ENCODE measurements around the gene AIFM1.

AIFM1 gene

GRCh38 chrX:130162094-130162735 lies 3.4 kb downstream of the AIFM1 start:
- in situ Hi-C loops (cut with HindIII; ENCODE audit: low pct_unique_long_range_greater_than_20kb, low sequenced_read_pairs): no loop called here
- no peak for DNase-seq (ENCODE audit: low read depth in 1 of 2, low spot score in 1 of 2)
- TF ChIP-seq JUND (IDR thresholded peaks at IDR 0.05; ENCODE audit: low read depth): no peak

GRCh38 chrX:130159776-130160175 lies 5.9 kb downstream of the AIFM1 start:
- TF ChIP-seq JUND (IDR thresholded peaks at IDR 0.05; ENCODE audit: low read depth): no peak
- no peak for DNase-seq (ENCODE audit: low read depth in 1 of 2, low spot score in 1 of 2)
- in situ Hi-C loops (cut with HindIII; ENCODE audit: low pct_unique_long_range_greater_than_20kb, low sequenced_read_pairs): no loop called here

- in situ Hi-C loops (cut with HindIII; ENCODE audit: low pct_unique_long_range_greater_than_20kb, low sequenced_read_pairs): no loop called here
- TF ChIP-seq JUND (IDR thresholded peaks at IDR 0.05; ENCODE audit: low read depth): no peak
- DNase-seq (ENCODE audit: low read depth in 1 of 2, low spot score in 1 of 2): no peak
Measured at GRCh38 chrX:130158311-130158710, 7.3 kb downstream of the AIFM1 start.

- DNase-seq (ENCODE audit: low read depth in 1 of 2, low spot score in 1 of 2): no peak
- in situ Hi-C loops (cut with HindIII; ENCODE audit: low pct_unique_long_range_greater_than_20kb, low sequenced_read_pairs): no loop called here
- no peak for TF ChIP-seq JUND (IDR thresholded peaks at IDR 0.05; ENCODE audit: low read depth)
Measured at GRCh38 chrX:130155564-130155963, 10.1 kb downstream of the AIFM1 start.

GRCh38 chrX:130147631-130148030 lies 18.0 kb downstream of the AIFM1 start:
- DNase-seq (ENCODE audit: low read depth in 1 of 2, low spot score in 1 of 2): no peak
- in situ Hi-C loops (cut with HindIII; ENCODE audit: low pct_unique_long_range_greater_than_20kb, low sequenced_read_pairs): no loop called here
- TF ChIP-seq JUND (IDR thresholded peaks at IDR 0.05; ENCODE audit: low read depth): no peak

GRCh38 chrX:130145123-130145522 lies 20.5 kb downstream of the AIFM1 start:
- in situ Hi-C loops (cut with HindIII; ENCODE audit: low pct_unique_long_range_greater_than_20kb, low sequenced_read_pairs): no loop called here
- no peak for DNase-seq (ENCODE audit: low read depth in 1 of 2, low spot score in 1 of 2)
- no peak for TF ChIP-seq JUND (IDR thresholded peaks at IDR 0.05; ENCODE audit: low read depth)

GRCh38 chrX:130144509-130144908 lies 21.1 kb downstream of the AIFM1 start:
- DNase-seq (ENCODE audit: low read depth in 1 of 2, low spot score in 1 of 2): no peak
- TF ChIP-seq JUND (IDR thresholded peaks at IDR 0.05; ENCODE audit: low read depth): no peak
- in situ Hi-C loops (cut with HindIII; ENCODE audit: low pct_unique_long_range_greater_than_20kb, low sequenced_read_pairs): no loop called here

GRCh38 chrX:130139474-130140201 lies 26.0 kb downstream of the AIFM1 start:
- DNase-seq (ENCODE audit: low read depth in 1 of 2, low spot score in 1 of 2): no peak
- in situ Hi-C loops (cut with HindIII; ENCODE audit: low pct_unique_long_range_greater_than_20kb, low sequenced_read_pairs): no loop called here
- TF ChIP-seq JUND (IDR thresholded peaks at IDR 0.05; ENCODE audit: low read depth): no peak

DNA sequence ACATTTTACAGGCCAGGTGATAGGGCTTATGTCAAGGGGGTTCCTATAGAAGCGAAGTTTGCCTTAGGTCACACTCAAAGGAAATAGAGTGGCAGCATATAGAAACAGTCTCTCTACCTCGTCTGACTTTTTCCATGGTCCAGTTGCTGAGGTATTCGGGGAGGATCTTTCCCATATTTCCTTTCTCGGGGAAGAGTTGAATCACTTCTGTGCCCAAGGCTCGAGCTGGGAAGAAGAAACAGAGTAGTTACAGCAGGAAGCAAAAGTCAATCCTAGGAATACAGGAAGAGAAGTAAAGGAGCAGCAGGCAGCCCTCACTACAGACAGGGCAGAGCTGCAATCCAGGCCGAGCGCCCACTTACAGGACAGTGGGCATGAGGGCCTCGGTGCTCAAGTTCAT lies 28.7 kb downstream of the AIFM1 start:
- no peak for DNase-seq (ENCODE audit: low read depth in 1 of 2, low spot score in 1 of 2)
- TF ChIP-seq JUND (IDR thresholded peaks at IDR 0.05; ENCODE audit: low read depth): no peak
- in situ Hi-C loops (cut with HindIII; ENCODE audit: low pct_unique_long_range_greater_than_20kb, low sequenced_read_pairs): no loop called here

DNA sequence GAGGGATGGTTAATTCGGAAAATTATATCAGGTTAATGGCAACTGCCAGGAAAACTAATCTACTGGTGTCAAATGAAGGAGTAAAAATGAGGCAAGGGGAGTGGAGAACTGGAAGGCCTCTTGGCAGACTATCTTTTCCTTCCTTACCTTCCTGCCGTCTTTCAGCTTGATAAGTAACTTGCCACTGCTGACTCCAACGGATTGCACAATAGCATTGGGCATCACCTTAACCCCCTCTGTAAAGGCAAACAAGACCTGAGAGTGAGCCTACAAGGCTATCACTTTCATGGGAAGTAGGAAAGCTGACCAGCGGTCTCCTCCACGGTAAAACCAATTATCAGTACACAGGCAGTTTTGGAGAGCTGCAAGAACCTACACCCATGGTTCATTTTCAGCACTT lies 29.1 kb downstream of the AIFM1 start:
- DNase-seq (ENCODE audit: low read depth in 1 of 2, low spot score in 1 of 2): no peak
- in situ Hi-C loops (cut with HindIII; ENCODE audit: low pct_unique_long_range_greater_than_20kb, low sequenced_read_pairs): no loop called here
- TF ChIP-seq JUND (IDR thresholded peaks at IDR 0.05; ENCODE audit: low read depth): no peak

- no peak for TF ChIP-seq JUND (IDR thresholded peaks at IDR 0.05; ENCODE audit: low read depth)
- in situ Hi-C loops (cut with HindIII; ENCODE audit: low pct_unique_long_range_greater_than_20kb, low sequenced_read_pairs): no loop called here
- no peak for DNase-seq (ENCODE audit: low read depth in 1 of 2, low spot score in 1 of 2)
Measured at GRCh38 chrX:130130990-130131389, 34.7 kb downstream of the AIFM1 start.

GRCh38 chrX:130125091-130125874 lies 40.4 kb downstream of the AIFM1 start:
- DNase-seq (ENCODE audit: low read depth in 1 of 2, low spot score in 1 of 2): no peak
- in situ Hi-C loops (cut with HindIII; ENCODE audit: low pct_unique_long_range_greater_than_20kb, low sequenced_read_pairs): no loop called here
- no peak for TF ChIP-seq JUND (IDR thresholded peaks at IDR 0.05; ENCODE audit: low read depth)

GRCh38 chrX:130124577-130124976 lies 41.1 kb downstream of the AIFM1 start:
- TF ChIP-seq JUND (IDR thresholded peaks at IDR 0.05; ENCODE audit: low read depth): no peak
- in situ Hi-C loops (cut with HindIII; ENCODE audit: low pct_unique_long_range_greater_than_20kb, low sequenced_read_pairs): no loop called here
- DNase-seq (ENCODE audit: low read depth in 1 of 2, low spot score in 1 of 2): no peak
